ENCODE results near the gene NRIP1. TPM values are rescaled to one million over a fixed set of nuclear protein-coding genes. Genes with fewer than 3 reads are reported as not detected.

Gene NRIP1
- total and polyA plus RNA-seq, 2 of the 8 experiments (the other 6 are each of a cell fraction or from before 2014, with no cell fraction given) = 1.5 to 9.3 TPM

GRCh38 chr21:14949603-14950002 is 115.2 kb downstream of the NRIP1 start:
- no peak for FAIRE-seq
- POLR2A ChIA-PET (ENCODE audit: partially characterized antibody) = no interaction called here
- no peak for TF ChIP-seq BRCA1 (IDR thresholded peaks at IDR 0.05; ENCODE audit: low read depth, low read length)
- no peak for TF ChIP-seq BCL11A (IDR thresholded peaks at IDR 0.05; ENCODE audit: low read depth in 2 of 2, low read length in 2 of 2)
- no peak for TF ChIP-seq FOSL1 (IDR thresholded peaks at IDR 0.05; ENCODE audit: insufficient read depth, low read depth, low read length)
- TF ChIP-seq CREB1 (IDR thresholded peaks at IDR 0.05) = no peak
- no peak for TF ChIP-seq SIX5 (IDR thresholded peaks at IDR 0.05; ENCODE audit: low read depth, low read length)
- no peak for TF ChIP-seq TAF7 (optimal IDR thresholded peaks at IDR 0.05; ENCODE audit: borderline replicate concordance, low read depth, low read length)
- TF ChIP-seq SIN3A (conservative IDR thresholded peaks at IDR 0.05 in 1 of 2, IDR thresholded peaks at IDR 0.05 in 1 of 2; ENCODE audit: low read depth in 1 of 2, low read length in 2 of 2) = no peak
- TF ChIP-seq POLR2A (IDR thresholded peaks at IDR 0.05; ENCODE audit: control extremely low read depth in 1 of 2, low read depth in 2 of 2, low read length in 2 of 2) = no peak
- TF ChIP-seq SUZ12 (IDR thresholded peaks at IDR 0.05; ENCODE audit: low read length) = no peak
- no peak for TF ChIP-seq TAF1 (IDR thresholded peaks at IDR 0.05; ENCODE audit: low read depth, low read length)
- no peak for TF ChIP-seq GTF2F1 (IDR thresholded peaks at IDR 0.05; ENCODE audit: borderline replicate concordance, low read depth, low read length)
- no peak for TF ChIP-seq ZNF274 (IDR thresholded peaks at IDR 0.05; ENCODE audit: borderline replicate concordance, extremely low read depth, low read length)
- TF ChIP-seq SP1 (IDR thresholded peaks at IDR 0.05; ENCODE audit: low read depth, low read length) = no peak
- no peak for TF ChIP-seq HDAC6 (IDR thresholded peaks at IDR 0.05; ENCODE audit: low read depth, low read length)
- TF ChIP-seq CTBP2 (IDR thresholded peaks at IDR 0.05; ENCODE audit: borderline replicate concordance, insufficient read depth, insufficient read length, low read length) = no peak
- TF ChIP-seq RFX5 (IDR thresholded peaks at IDR 0.05; ENCODE audit: borderline replicate concordance, low read depth, low read length) = no peak

More at GRCh38 chr21:14949603-14950002, 115.2 kb downstream of the NRIP1 start:
- Histone ChIP-seq H4K8ac (ENCODE audit: extremely low read depth, insufficient read depth, low read length) (no peak overlapping the region), H3K23ac (ENCODE audit: insufficient read length) (no peak overlapping the region), H3K4ac (replicated peaks; ENCODE audit: insufficient read length, low read depth, low read length) (no peak overlapping the region), H2BK20ac (ENCODE audit: low read length) (no peak overlapping the region), H4K91ac (replicated peaks; ENCODE audit: insufficient read length, low read length) (no peak overlapping the region), H4K20me1 (replicated peaks in 1 of 2; ENCODE audit: control insufficient read depth in 1 of 2, insufficient read depth in 2 of 2, low read length in 2 of 2) (no peaks in the 10 kb centered on the region), H2AFZ (ENCODE audit: low read length) (no peak overlapping the region), H3K9me3 (ENCODE audit: insufficient read depth in 2 of 2, low read depth in 1 of 2, low read length in 1 of 2) (peaks cover 0 to 5% of the 10 kb centered on the region in 2 experiments; a peak in 2 of 4 replicates), H2BK120ac (replicated peaks; ENCODE audit: low read depth, low read length) (no peak overlapping the region), H3K56ac (replicated peaks; ENCODE audit: insufficient read length, low read depth, low read length) (no peak overlapping the region), H3K4me2 (ENCODE audit: insufficient read depth in 1 of 2, low read depth in 2 of 2, low read length in 2 of 2) (no peak overlapping the region), H2BK5ac (ENCODE audit: low read depth, low read length) (no peak overlapping the region), H3K18ac (ENCODE audit: extremely low read depth, low read length) (no peak overlapping the region), H3K23me2 (ENCODE audit: low read depth, low read length) (no peaks in the 10 kb centered on the region; the same call in 1 of the 2 replicates), H3K79me1 (ENCODE audit: low read depth, low read length) (no peaks in the 10 kb centered on the region), H2BK15ac (ENCODE audit: low read length) (no peak overlapping the region), H2AK5ac (ENCODE audit: low read depth, low read length) (no peak overlapping the region), H3K9ac (replicated peaks in 1 of 4; ENCODE audit: extremely low read depth in 1 of 4, low read depth in 3 of 4, low read length in 3 of 4) (no peak overlapping the region), H3K27me3 (replicated peaks in 1 of 4; ENCODE audit: control insufficient read depth in 3 of 4, extremely low read depth in 1 of 4, insufficient read depth in 3 of 4, low read length in 3 of 4) (no peaks in the 10 kb centered on the region), H3K27ac (ENCODE audit: low read depth, low read length) (no peak overlapping the region), H3K4me1 (replicated peaks in 1 of 4; ENCODE audit: control insufficient read depth in 3 of 4, insufficient read depth in 4 of 4, low read length in 3 of 4) (no peaks in the 10 kb centered on the region), H3K79me2 (ENCODE audit: control insufficient read depth in 1 of 2, insufficient read depth in 2 of 2, low read length in 2 of 2) (no peaks in the 10 kb centered on the region), H3K36me3 (ENCODE audit: control insufficient read depth in 2 of 4, insufficient read depth in 4 of 4, low read length in 3 of 4) (no peaks in the 10 kb centered on the region), H3K4me3 (ENCODE audit: extremely low read depth in 1 of 4, insufficient read depth in 2 of 4, low read depth in 3 of 4, low read length in 4 of 4) (no peak overlapping the region), H3K14ac (ENCODE audit: insufficient read length) (no peak overlapping the region), H4K5ac (ENCODE audit: insufficient read length, low read depth, low read length) (no peak overlapping the region), H2BK12ac (ENCODE audit: low read depth, low read length) (no peak overlapping the region)
- 94% methylated on average over 4 of the region's 4 CpGs; no CpG with 5 or more reads in 1 of the 2 experiments for WGBS, 2 experiments (ENCODE audit: extremely low coverage in 1 of 2, insufficient coverage in 1 of 2, insufficient read length in 1 of 2, insufficient replicate concordance in 2 of 2, low coverage in 1 of 2, low lambda C conversion rate in 2 of 2, missing lambda C conversion rate in 1 of 2)
- no peak for DNase-seq (ENCODE audit: low read depth in 1 of 2, low spot score in 2 of 2)
- CTCF ChIA-PET (ENCODE audit: partially characterized antibody) = interaction anchor here (0.6 kb wide), 1 partner anchor 33 kb away, joined by 3 read pairs; no protein-coding TSS in a partner anchor
